Chondrocyte (in vitro differentiated cells): ENCODE data around the gene VAPA. TPM values are rescaled to one million over a fixed set of nuclear protein-coding genes. Genes with fewer than 3 reads are reported as not detected.

Experiments
- DNase-seq: peaks from one replicate; pipeline ENCODE4 v3.0.0; 2021; ENCODE audit warnings: mixed read lengths, low spot score
- H3K27ac Mint-ChIP-seq: one replicate; pipeline ENCODE4 v1.8.0; 2021; ENCODE audit warnings: mild to moderate bottlenecking, moderate library complexity, mixed read lengths; ENCODE audit not compliant: unreplicated experiment
- H3K27me3 Mint-ChIP-seq: 2 replicates; pipeline ENCODE4 v1.8.0; 2021; ENCODE audit warnings: low read depth, mixed read lengths
- H3K36me3 Mint-ChIP-seq: 2 replicates; pipeline ENCODE4 v1.8.0; 2021; ENCODE audit warnings: low read depth, mixed read lengths
- H3K4me1 Mint-ChIP-seq: 2 replicates; pipeline ENCODE4 v1.8.0; 2021; ENCODE audit warnings: low read depth, mild to moderate bottlenecking, mixed read lengths
- H3K4me3 Mint-ChIP-seq: one replicate; pipeline ENCODE4 v1.8.0; 2021; ENCODE audit warnings: mild to moderate bottlenecking, moderate library complexity, mixed read lengths; ENCODE audit not compliant: unreplicated experiment
- H3K9me3 Mint-ChIP-seq: 2 replicates; pipeline ENCODE4 v1.8.0; 2021; ENCODE audit warnings: low read depth, mixed read lengths
- total RNA-seq: library from RNA; stranded (reverse); gene quantifications from 3 replicates; pipeline ENCODE4 v1.2.1, GENCODE V29; 2021
- TF ChIP-seq, protein P1 (sequence below): fragments of 200-600 bp; sonication (generic); IDR thresholded peaks from 2 replicates; pipeline ENCODE4 v1.5.0; 2021; ENCODE audit warnings: antibody characterized with exemption, mild to moderate bottlenecking, moderate library complexity

Gene VAPA
- total RNA-seq, 1 donor from 2014 or later: 143 TPM

GRCh38 chr18:9902832-9903231 is 11.0 kb upstream of the VAPA start:
- no peak for DNase-seq
- no peak overlapping the region for H3K4me3 Mint-ChIP-seq
- H3K27ac Mint-ChIP-seq: no peak overlapping the region
- H3K36me3 Mint-ChIP-seq: no peaks in the 10 kb centered on the region
- H3K27me3 Mint-ChIP-seq: no peaks in the 10 kb centered on the region
- H3K9me3 Mint-ChIP-seq: no peaks in the 10 kb centered on the region
- peaks cover 11% of the 10 kb centered on the region for H3K4me1 Mint-ChIP-seq
- TF ChIP-seq, protein P1, sequence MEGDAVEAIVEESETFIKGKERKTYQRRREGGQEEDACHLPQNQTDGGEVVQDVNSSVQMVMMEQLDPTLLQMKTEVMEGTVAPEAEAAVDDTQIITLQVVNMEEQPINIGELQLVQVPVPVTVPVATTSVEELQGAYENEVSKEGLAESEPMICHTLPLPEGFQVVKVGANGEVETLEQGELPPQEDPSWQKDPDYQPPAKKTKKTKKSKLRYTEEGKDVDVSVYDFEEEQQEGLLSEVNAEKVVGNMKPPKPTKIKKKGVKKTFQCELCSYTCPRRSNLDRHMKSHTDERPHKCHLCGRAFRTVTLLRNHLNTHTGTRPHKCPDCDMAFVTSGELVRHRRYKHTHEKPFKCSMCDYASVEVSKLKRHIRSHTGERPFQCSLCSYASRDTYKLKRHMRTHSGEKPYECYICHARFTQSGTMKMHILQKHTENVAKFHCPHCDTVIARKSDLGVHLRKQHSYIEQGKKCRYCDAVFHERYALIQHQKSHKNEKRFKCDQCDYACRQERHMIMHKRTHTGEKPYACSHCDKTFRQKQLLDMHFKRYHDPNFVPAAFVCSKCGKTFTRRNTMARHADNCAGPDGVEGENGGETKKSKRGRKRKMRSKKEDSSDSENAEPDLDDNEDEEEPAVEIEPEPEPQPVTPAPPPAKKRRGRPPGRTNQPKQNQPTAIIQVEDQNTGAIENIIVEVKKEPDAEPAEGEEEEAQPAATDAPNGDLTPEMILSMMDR: no peak

- DNase-seq: no peak
- Mint-ChIP-seq H3K4me1 (peaks cover 4% of the 10 kb centered on the region), H3K27me3 (peaks cover 2% of the 10 kb centered on the region), H3K9me3 (no peaks in the 10 kb centered on the region), H3K36me3 (no peaks in the 10 kb centered on the region), H3K27ac (no peak overlapping the region), H3K4me3 (no peak overlapping the region)
- TF ChIP-seq, protein P1: no peak
These were observed 8.4 kb upstream of the VAPA start for GRCh38 chr18:9905401-9905922.

DNA sequence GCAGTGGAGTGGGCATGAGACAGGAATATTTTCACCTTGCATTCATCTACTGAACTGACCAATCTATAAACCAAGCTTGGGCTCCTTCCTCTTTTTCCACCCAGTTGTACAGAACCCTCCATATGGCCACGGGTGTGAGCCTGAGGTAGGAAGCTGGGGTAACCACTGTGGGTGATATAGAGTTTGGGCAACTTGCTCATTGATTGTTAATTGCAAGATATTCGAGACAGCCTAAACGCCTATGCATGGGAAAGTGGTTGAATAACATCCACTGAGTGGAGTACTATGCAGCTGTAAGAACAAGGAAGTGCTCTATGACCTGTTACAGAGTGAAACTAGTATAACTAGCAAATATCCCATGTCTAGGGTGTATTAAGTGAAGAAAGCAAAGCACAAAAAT is 7.3 kb upstream of the VAPA start:
- Mint-ChIP-seq H3K4me1 (peaks cover under 1% of the 10 kb centered on the region), H3K27ac (no peak overlapping the region), H3K9me3 (no peaks in the 10 kb centered on the region), H3K27me3 (peaks cover 2% of the 10 kb centered on the region), H3K36me3 (no peaks in the 10 kb centered on the region), H3K4me3 (no peak overlapping the region)
- TF ChIP-seq, protein P1: no peak
- no peak for DNase-seq

DNA sequence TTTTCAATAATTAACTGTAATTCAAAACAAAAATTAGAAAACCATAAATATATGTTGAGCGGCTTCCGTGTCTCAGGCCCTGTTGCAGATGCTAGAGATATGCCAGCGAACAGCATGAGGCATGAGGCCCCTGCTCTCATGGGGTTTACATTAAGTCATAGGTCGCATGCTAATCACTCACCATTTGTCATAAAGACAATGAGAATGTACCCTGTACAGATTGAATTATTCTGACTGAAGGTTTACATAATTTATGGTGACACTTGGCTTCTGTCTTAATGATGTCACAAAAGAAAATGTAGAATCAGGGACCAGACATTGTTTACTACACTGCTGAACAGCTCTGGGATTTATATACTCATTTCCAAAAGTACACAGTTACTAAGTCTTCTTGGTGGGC is 5.9 kb upstream of the VAPA start:
- Mint-ChIP-seq H3K36me3 (no peaks in the 10 kb centered on the region), H3K9me3 (no peaks in the 10 kb centered on the region), H3K27me3 (peaks cover 2% of the 10 kb centered on the region), H3K27ac (no peak overlapping the region), H3K4me3 (no peak overlapping the region), H3K4me1 (peaks cover 4% of the 10 kb centered on the region)
- TF ChIP-seq, protein P1: no peak
- DNase-seq: no peak

- H3K9me3 Mint-ChIP-seq: no peaks in the 10 kb centered on the region
- peaks cover 2% of the 10 kb centered on the region for H3K27me3 Mint-ChIP-seq
- H3K4me1 Mint-ChIP-seq: peaks cover 8% of the 10 kb centered on the region
- H3K27ac Mint-ChIP-seq: no peak overlapping the region
- TF ChIP-seq, protein P1: no peak
- no peaks in the 10 kb centered on the region for H3K36me3 Mint-ChIP-seq
- H3K4me3 Mint-ChIP-seq: no peak overlapping the region
- no peak for DNase-seq
These were observed 3.7 kb upstream of the VAPA start for GRCh38 chr18:9910071-9910470.
